Ishikawa (cell line): Measurements from ENCODE around the gene TP53RK.

Experiments used
- CREB1 ChIP-seq: IDR thresholded peaks from 2 replicates; pipeline ENCODE4 v1.6.1; 2012; ENCODE audit warnings: low read depth
- EP300 ChIP-seq: IDR thresholded peaks from 2 replicates; pipeline ENCODE4 v1.6.1; 2012; ENCODE audit warnings: borderline replicate concordance
- FOXM1 ChIP-seq: IDR thresholded peaks from 2 replicates; pipeline ENCODE4 v1.6.1; 2012; ENCODE audit warnings: low read depth, borderline replicate concordance
- TAF1 ChIP-seq: IDR thresholded peaks from 2 replicates; pipeline ENCODE4 v1.6.1; 2012; ENCODE audit warnings: low read depth, mild to moderate bottlenecking
- TCF12 ChIP-seq: IDR thresholded peaks from 2 replicates; pipeline ENCODE4 v1.6.1; 2012; ENCODE audit warnings: low read depth
- TEAD4 ChIP-seq: IDR thresholded peaks from 2 replicates; pipeline ENCODE4 v1.6.1; 2012
- YY1 ChIP-seq: IDR thresholded peaks from 2 replicates; pipeline ENCODE4 v1.6.1; 2012; ENCODE audit warnings: low read depth
- ZBTB7A ChIP-seq: IDR thresholded peaks from 2 replicates; pipeline ENCODE4 v1.6.1; 2012; ENCODE audit warnings: low read depth
- TF ChIP-seq, protein P1 (sequence below): IDR thresholded peaks from 2 replicates; pipeline ENCODE4 v1.6.1; 2012
- TF ChIP-seq, protein P2 (sequence below): IDR thresholded peaks from 2 replicates; pipeline ENCODE4 v1.6.1; 2012

TP53RK gene

DNA sequence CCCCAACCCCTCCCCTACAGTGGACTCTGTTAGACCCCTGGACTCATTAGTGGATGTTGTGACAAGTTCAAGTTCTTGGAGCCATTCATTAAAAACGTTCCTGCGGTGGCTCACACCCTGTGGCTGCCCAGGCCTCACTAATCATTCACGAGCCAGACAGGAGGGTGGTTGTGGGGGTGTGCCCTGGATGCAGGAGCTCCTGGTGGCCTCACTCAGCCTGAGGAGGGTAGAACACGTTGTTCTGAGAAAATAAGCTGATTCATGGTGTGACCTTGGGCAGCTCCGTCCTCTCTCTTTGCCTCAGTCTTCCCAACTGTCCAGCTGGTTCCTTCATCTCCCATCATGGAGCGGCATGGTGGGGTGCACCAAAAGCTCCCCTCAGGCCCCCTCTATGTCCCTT is 54.7 kb downstream of the TP53RK start:
- TF ChIP-seq, protein P1, sequence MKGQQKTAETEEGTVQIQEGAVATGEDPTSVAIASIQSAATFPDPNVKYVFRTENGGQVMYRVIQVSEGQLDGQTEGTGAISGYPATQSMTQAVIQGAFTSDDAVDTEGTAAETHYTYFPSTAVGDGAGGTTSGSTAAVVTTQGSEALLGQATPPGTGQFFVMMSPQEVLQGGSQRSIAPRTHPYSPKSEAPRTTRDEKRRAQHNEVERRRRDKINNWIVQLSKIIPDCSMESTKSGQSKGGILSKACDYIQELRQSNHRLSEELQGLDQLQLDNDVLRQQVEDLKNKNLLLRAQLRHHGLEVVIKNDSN, result no peak
- TF ChIP-seq CREB1 (no peak), TEAD4 (no peak), EP300 (no peak), FOXM1 (no peak), TCF12 (no peak), ZBTB7A (no peak), YY1 (no peak), TAF1 (no peak)
- TF ChIP-seq, protein P2, sequence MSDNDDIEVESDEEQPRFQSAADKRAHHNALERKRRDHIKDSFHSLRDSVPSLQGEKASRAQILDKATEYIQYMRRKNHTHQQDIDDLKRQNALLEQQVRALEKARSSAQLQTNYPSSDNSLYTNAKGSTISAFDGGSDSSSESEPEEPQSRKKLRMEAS, result no peak
